Limb (tissue), 2 donors: ENCODE measurements around the gene PRDM1.

ENCODE experiments used
- DNase-seq, 2 donors: peaks; one replicate each; pipeline ENCODE4 v3.0.0-alpha.2; 2016; ENCODE audit errors: extremely low spot score in 2 of 2

The PRDM1 gene

GRCh38 chr6:106070636-106071035, 15.5 kb upstream of the PRDM1 start:
- no peak for DNase-seq

- DNase-seq = no peak
These were observed 13.5 kb upstream of the PRDM1 start for GRCh38 chr6:106072501-106073090.

- no peak for DNase-seq
These were observed 12.0 kb upstream of the PRDM1 start for GRCh38 chr6:106074146-106074545.

- DNase-seq = no peak
These were observed 10.0 kb upstream of the PRDM1 start for GRCh38 chr6:106076139-106076538.

- DNase-seq = no peak
These were observed 9.0 kb upstream of the PRDM1 start for GRCh38 chr6:106077170-106077569.

GRCh38 chr6:106077881-106078280, 8.3 kb upstream of the PRDM1 start:
- DNase-seq = no peak

GRCh38 chr6:106079961-106080762, 6.0 kb upstream of the PRDM1 start:
- no peak for DNase-seq

GRCh38 chr6:106080763-106081095, 5.4 kb upstream of the PRDM1 start:
- DNase-seq = no peak

GRCh38 chr6:106081715-106082114, 4.4 kb upstream of the PRDM1 start:
- no peak for DNase-seq

GRCh38 chr6:106082735-106083398, 3.3 kb upstream of the PRDM1 start:
- DNase-seq = no peak

GRCh38 chr6:106083618-106084017, 2.5 kb upstream of the PRDM1 start:
- DNase-seq = no peak

- DNase-seq = no peak
These were observed 1.8 kb upstream of the PRDM1 start for GRCh38 chr6:106084106-106084988.

- no peak for DNase-seq
These were observed 996 bp upstream of the PRDM1 start for GRCh38 chr6:106084989-106085691.

- DNase-seq = no peak
These were observed 498 bp upstream of the PRDM1 start for GRCh38 chr6:106085692-106085983.

- DNase-seq = no peak
These were observed 659 bp downstream of the PRDM1 start for GRCh38 chr6:106086814-106087175.

GRCh38 chr6:106087548-106088325, 1.6 kb downstream of the PRDM1 start:
- DNase-seq = no peak

- DNase-seq = no peak
These were observed 3.9 kb downstream of the PRDM1 start for GRCh38 chr6:106090001-106090400.

GRCh38 chr6:106092279-106092678, 6.1 kb downstream of the PRDM1 start:
- DNase-seq = no peak

GRCh38 chr6:106094261-106094963, 8.3 kb downstream of the PRDM1 start:
- DNase-seq = no peak

GRCh38 chr6:106094964-106095335, 8.8 kb downstream of the PRDM1 start:
- DNase-seq = no peak
